Measurements from ENCODE around the gene MAFF.
"Not testable (repeated sequence)": the region's sequence is repeated elsewhere in the genome, so short reads cannot be mapped to it uniquely, and the experiment has no call there.

Gene MAFF

GRCh38 chr22:38201711-38202436, at the start of gene MAFF:
MAFF (plus strand) TSS chr22:38201994; CDS start chr22:38213854, 11,860 bp downstream.
- DNase-seq = peak; percentile 69

- DNase-seq = no peak
These were observed 47.8 kb upstream of the MAFF start for GRCh38 chr22:38153821-38154562.

- not testable (repeated sequence) for DNase-seq
These were observed 47.3 kb upstream of the MAFF start for GRCh38 chr22:38154563-38154915.

GRCh38 chr22:38155703-38156102, 46.1 kb upstream of the MAFF start:
- DNase-seq = no peak

GRCh38 chr22:38162881-38163843, 38.6 kb upstream of the MAFF start:
- no peak for DNase-seq

- no peak for DNase-seq
These were observed 37.8 kb upstream of the MAFF start for GRCh38 chr22:38163844-38164550.

- DNase-seq = no peak
These were observed 37.3 kb upstream of the MAFF start for GRCh38 chr22:38164551-38164918.

- no peak for DNase-seq
These were observed 35.7 kb upstream of the MAFF start for GRCh38 chr22:38165922-38166593.

GRCh38 chr22:38167988-38168407, 33.8 kb upstream of the MAFF start:
- DNase-seq = no peak

GRCh38 chr22:38169116-38169515, 32.7 kb upstream of the MAFF start:
- no peak for DNase-seq

GRCh38 chr22:38170469-38170868, 31.3 kb upstream of the MAFF start:
- no peak for DNase-seq

GRCh38 chr22:38171927-38172831, 29.6 kb upstream of the MAFF start:
- no peak for DNase-seq

GRCh38 chr22:38172832-38173640, 28.8 kb upstream of the MAFF start:
- no peak for DNase-seq

GRCh38 chr22:38173641-38173906, 28.2 kb upstream of the MAFF start:
- DNase-seq = no peak

- no peak for DNase-seq
These were observed 27.2 kb upstream of the MAFF start for GRCh38 chr22:38174626-38175025.

GRCh38 chr22:38175206-38176118, 26.3 kb upstream of the MAFF start:
- DNase-seq = no peak

GRCh38 chr22:38176170-38176741, 25.5 kb upstream of the MAFF start:
- DNase-seq = peak; percentile 24

- no peak for DNase-seq
These were observed 24.8 kb upstream of the MAFF start for GRCh38 chr22:38177044-38177443.

GRCh38 chr22:38177571-38177925, 24.2 kb upstream of the MAFF start:
- DNase-seq = not testable (repeated sequence)
